Measurements from ENCODE around the gene PCSK6.

The PCSK6 gene

DNA sequence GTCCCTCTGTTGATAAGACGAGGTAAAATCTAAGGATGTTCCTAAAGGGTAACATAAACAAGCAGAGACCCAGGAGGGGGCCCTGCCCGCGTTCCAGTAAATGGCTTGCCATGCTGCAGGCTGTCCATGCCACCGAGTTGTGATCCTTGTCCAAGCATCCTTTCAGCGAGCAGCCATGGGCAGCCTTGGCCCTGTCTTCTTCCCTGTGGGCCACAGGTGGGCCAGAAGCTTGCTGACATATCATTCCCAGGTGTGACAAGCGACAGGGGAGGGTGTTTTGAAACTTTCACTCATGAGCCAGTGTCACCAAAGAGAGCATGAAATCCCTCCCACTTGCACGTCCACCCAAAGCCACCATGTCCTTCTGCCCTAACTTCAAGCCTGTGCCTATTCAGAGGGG, 53.7 kb downstream of the PCSK6 start:
- no peaks in the 10 kb centered on the region for H3K9me3 ChIP-seq (ENCODE audit: insufficient read depth, low read length, severe bottlenecking)
- H3K27ac ChIP-seq (ENCODE audit: low read length), result no peak overlapping the region
- no peaks in the 10 kb centered on the region for H3K79me2 ChIP-seq (ENCODE audit: insufficient read depth, low read length)
- H3K4me3 ChIP-seq (ENCODE audit: low read depth in 1 of 2, low read length in 2 of 2), result no peak overlapping the region
- H3K4me2 ChIP-seq (ENCODE audit: insufficient read depth, low read length), result no peak overlapping the region
- DNase-seq (no peak), ATAC-seq (ENCODE audit: insufficient read depth, low read depth) (no peak)
- no peak overlapping the region for H3K9ac ChIP-seq (ENCODE audit: low read depth, low read length)
- TF ChIP-seq, protein P1, sequence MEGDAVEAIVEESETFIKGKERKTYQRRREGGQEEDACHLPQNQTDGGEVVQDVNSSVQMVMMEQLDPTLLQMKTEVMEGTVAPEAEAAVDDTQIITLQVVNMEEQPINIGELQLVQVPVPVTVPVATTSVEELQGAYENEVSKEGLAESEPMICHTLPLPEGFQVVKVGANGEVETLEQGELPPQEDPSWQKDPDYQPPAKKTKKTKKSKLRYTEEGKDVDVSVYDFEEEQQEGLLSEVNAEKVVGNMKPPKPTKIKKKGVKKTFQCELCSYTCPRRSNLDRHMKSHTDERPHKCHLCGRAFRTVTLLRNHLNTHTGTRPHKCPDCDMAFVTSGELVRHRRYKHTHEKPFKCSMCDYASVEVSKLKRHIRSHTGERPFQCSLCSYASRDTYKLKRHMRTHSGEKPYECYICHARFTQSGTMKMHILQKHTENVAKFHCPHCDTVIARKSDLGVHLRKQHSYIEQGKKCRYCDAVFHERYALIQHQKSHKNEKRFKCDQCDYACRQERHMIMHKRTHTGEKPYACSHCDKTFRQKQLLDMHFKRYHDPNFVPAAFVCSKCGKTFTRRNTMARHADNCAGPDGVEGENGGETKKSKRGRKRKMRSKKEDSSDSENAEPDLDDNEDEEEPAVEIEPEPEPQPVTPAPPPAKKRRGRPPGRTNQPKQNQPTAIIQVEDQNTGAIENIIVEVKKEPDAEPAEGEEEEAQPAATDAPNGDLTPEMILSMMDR (IDR thresholded peaks at IDR 0.05; ENCODE audit: borderline replicate concordance, extremely low read depth, low read length, poor library complexity, severe bottlenecking), result no peak
- no peak for TF ChIP-seq EZH2 (IDR thresholded peaks at IDR 0.05; ENCODE audit: borderline replicate concordance, low read depth, low read length, severe bottlenecking)
- H3K4me1 ChIP-seq (ENCODE audit: insufficient read depth, low read length), result no peaks in the 10 kb centered on the region
- H3K27me3 ChIP-seq (ENCODE audit: insufficient read depth, low read length, poor library complexity), result no peaks in the 10 kb centered on the region
- H3K36me3 ChIP-seq (ENCODE audit: insufficient read depth, low read length), result no peaks in the 10 kb centered on the region
- H4K20me1 ChIP-seq (ENCODE audit: insufficient read depth, low read length), result no peaks in the 10 kb centered on the region
- no peak overlapping the region for H2AFZ ChIP-seq (ENCODE audit: low read depth, low read length)

DNA sequence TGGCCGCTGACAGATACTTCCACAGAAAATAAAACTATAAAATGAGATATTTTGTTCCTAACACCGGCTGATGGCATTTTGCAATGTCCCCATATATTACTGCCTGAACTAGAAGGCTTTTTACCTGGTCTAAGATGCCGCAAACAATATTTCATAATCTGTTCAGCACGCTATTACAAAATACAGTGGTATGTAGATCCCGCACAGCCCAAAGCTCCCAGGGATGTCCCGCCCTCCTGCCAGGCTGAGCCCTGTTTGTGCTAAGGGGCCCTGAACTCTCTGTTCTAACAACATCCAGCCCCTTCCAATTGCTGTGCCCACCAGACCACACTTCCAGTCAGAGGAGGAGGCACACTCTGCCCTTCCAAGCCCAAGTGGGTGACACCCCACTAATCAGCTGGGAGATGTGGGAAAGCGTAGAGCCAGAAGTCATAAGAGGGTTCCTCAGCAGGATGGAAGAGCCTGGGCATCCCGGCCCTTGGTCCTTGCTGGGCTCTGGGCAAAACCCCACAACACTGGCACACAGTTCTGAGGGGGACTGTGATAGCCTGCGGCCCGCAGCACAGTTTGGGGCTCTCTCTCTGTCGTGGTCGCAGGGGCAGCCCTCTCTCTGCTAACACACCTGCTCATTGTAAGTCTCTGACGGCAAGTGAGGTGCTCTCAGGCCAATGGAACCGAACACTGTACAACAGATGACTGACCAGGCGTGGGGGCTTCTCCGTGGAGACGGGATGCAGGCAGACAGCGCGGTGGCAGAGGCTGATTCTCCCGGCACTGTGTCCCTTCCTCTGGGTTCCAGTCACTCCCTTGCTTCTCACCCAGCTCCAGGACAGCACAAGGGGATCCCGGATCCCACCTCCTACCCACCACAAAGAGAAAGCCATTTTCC, 55.2 kb downstream of the PCSK6 start:
- no peak overlapping the region for H3K4me3 ChIP-seq (ENCODE audit: low read depth in 1 of 2, low read length in 2 of 2)
- no peaks in the 10 kb centered on the region for H3K79me2 ChIP-seq (ENCODE audit: insufficient read depth, low read length)
- no peak overlapping the region for H2AFZ ChIP-seq (ENCODE audit: low read depth, low read length)
- H3K36me3 ChIP-seq (ENCODE audit: insufficient read depth, low read length), result no peaks in the 10 kb centered on the region
- no peak overlapping the region for H3K27ac ChIP-seq (ENCODE audit: low read length)
- no peak for TF ChIP-seq EZH2 (IDR thresholded peaks at IDR 0.05; ENCODE audit: borderline replicate concordance, low read depth, low read length, severe bottlenecking)
- TF ChIP-seq, protein P1 (IDR thresholded peaks at IDR 0.05; ENCODE audit: borderline replicate concordance, extremely low read depth, low read length, poor library complexity, severe bottlenecking), result no peak
- H3K4me1 ChIP-seq (ENCODE audit: insufficient read depth, low read length), result peaks cover 2% of the 10 kb centered on the region
- no peak overlapping the region for H3K9ac ChIP-seq (ENCODE audit: low read depth, low read length)
- H3K9me3 ChIP-seq (ENCODE audit: insufficient read depth, low read length, severe bottlenecking), result no peaks in the 10 kb centered on the region
- no peak for DNase-seq
- H3K27me3 ChIP-seq (ENCODE audit: insufficient read depth, low read length, poor library complexity), result no peaks in the 10 kb centered on the region
- ATAC-seq (ENCODE audit: insufficient read depth, low read depth), result no peak
- no peaks in the 10 kb centered on the region for H4K20me1 ChIP-seq (ENCODE audit: insufficient read depth, low read length)
- H3K4me2 ChIP-seq (ENCODE audit: insufficient read depth, low read length), result no peak overlapping the region

DNA sequence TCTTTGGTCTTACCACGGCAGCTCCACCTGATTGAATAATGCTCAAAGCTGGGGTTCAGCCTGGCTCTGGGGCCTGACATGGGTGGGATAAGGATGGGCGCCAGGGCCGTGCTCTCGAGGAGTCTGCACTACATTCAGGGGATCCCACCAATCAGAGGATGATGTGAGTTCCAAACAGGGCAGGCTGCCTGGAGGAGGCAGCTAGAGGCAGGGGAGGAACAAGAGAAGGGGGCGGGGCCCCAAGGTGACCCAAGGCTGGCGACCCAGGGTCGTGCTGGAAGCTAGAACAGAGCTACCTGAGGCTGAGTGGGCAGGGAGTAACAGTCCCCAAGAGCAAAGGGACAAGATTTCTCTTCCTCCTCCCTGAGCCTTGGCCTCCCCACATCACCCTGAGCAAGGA, 56.1 kb downstream of the PCSK6 start:
- peaks cover 11% of the 10 kb centered on the region for H3K4me1 ChIP-seq (ENCODE audit: insufficient read depth, low read length)
- no peak overlapping the region for H3K27ac ChIP-seq (ENCODE audit: low read length)
- H3K36me3 ChIP-seq (ENCODE audit: insufficient read depth, low read length), result no peaks in the 10 kb centered on the region
- H3K79me2 ChIP-seq (ENCODE audit: insufficient read depth, low read length), result no peaks in the 10 kb centered on the region
- H3K4me3 ChIP-seq (ENCODE audit: low read depth in 1 of 2, low read length in 2 of 2), result no peak overlapping the region
- H3K4me2 ChIP-seq (ENCODE audit: insufficient read depth, low read length), result no peak overlapping the region
- no peak for DNase-seq
- H4K20me1 ChIP-seq (ENCODE audit: insufficient read depth, low read length), result no peaks in the 10 kb centered on the region
- H3K9ac ChIP-seq (ENCODE audit: low read depth, low read length), result no peak overlapping the region
- no peak for TF ChIP-seq EZH2 (IDR thresholded peaks at IDR 0.05; ENCODE audit: borderline replicate concordance, low read depth, low read length, severe bottlenecking)
- TF ChIP-seq, protein P1 (IDR thresholded peaks at IDR 0.05; ENCODE audit: borderline replicate concordance, extremely low read depth, low read length, poor library complexity, severe bottlenecking), result no peak
- ATAC-seq (ENCODE audit: insufficient read depth, low read depth), result no peak
- no peak overlapping the region for H2AFZ ChIP-seq (ENCODE audit: low read depth, low read length)
- no peaks in the 10 kb centered on the region for H3K27me3 ChIP-seq (ENCODE audit: insufficient read depth, low read length, poor library complexity)
- H3K9me3 ChIP-seq (ENCODE audit: insufficient read depth, low read length, severe bottlenecking), result no peaks in the 10 kb centered on the region
